MCF 10A (cell line): Measurements from ENCODE around the gene LELP1. TPM values are rescaled to one million over a fixed set of nuclear protein-coding genes. Genes with fewer than 3 reads are reported as not detected.
A peak's percentile ranks its signal among the peaks of the same experiment; 100 is the strongest.

Experiments used
- BruUV-seq: library from RNA; stranded (reverse); fragments of 400-500 nt; replicated peaks from 2 replicates; lab custom pipeline; 2021; lab: Mats Ljungman, UMichigan
- CTCF ChIA-PET: fragments of 300-600 bp; sonication (Branson Sonifier 250); formaldehyde crosslinking; extraction: SDS; loops from one replicate; lab custom pipeline; 2021; ENCODE audit warnings: antibody characterized with exemption, inconsistent platforms; lab: Yijun Ruan, JAX
- POLR2A ChIA-PET: fragments of 300-600, 350-650 bp; sonication (Branson Sonifier 250); formaldehyde crosslinking; extraction: SDS; loops from one replicate; lab custom pipeline; 2020; ENCODE audit warnings: antibody characterized with exemption, inconsistent platforms; lab: Yijun Ruan, JAX
- DNase-seq: peaks from one replicate; pipeline ENCODE4 v3.0.0-alpha.2; 2018; ENCODE audit not compliant: unreplicated experiment
- H3K27ac Mint-ChIP-seq: one replicate; pipeline ENCODE4 v1.8.0; 2022; ENCODE audit warnings: mild to moderate bottlenecking, low read depth, mixed read lengths; ENCODE audit not compliant: unreplicated experiment
- H3K27me3 Mint-ChIP-seq: one replicate; pipeline ENCODE4 v1.8.0; 2022; ENCODE audit warnings: mixed read lengths; ENCODE audit not compliant: insufficient read depth, unreplicated experiment
- H3K36me3 Mint-ChIP-seq: one replicate; pipeline ENCODE4 v1.8.0; 2022; ENCODE audit warnings: mild to moderate bottlenecking, moderate library complexity, mixed read lengths; ENCODE audit not compliant: insufficient read depth, unreplicated experiment
- H3K4me1 Mint-ChIP-seq: one replicate; pipeline ENCODE4 v1.8.0; 2022; ENCODE audit warnings: mixed read lengths; ENCODE audit not compliant: insufficient read depth, unreplicated experiment
- H3K4me3 Mint-ChIP-seq: one replicate; pipeline ENCODE4 v1.8.0; 2022; ENCODE audit warnings: mild to moderate bottlenecking, moderate library complexity, mixed read lengths; ENCODE audit not compliant: unreplicated experiment
- H3K9me3 Mint-ChIP-seq: one replicate; pipeline ENCODE4 v1.8.0; 2022; ENCODE audit warnings: mixed read lengths; ENCODE audit not compliant: unreplicated experiment
- CTCF ChIP-seq: fragments of 200-600 bp; IDR thresholded peaks from one replicate; pipeline ENCODE4 v1.8.0; 2022; ENCODE audit warnings: antibody characterized with exemption, mild to moderate bottlenecking; ENCODE audit not compliant: unreplicated experiment
- intact Hi-C: fragments of 100-400 bp; cut with micrococcal nuclease; formaldehyde crosslinking; loops from 2 replicates; pipeline ENCODE4 v1.14.1; 2022
- total RNA-seq: library from RNA; stranded (reverse); gene quantifications from 2 replicates; pipeline ENCODE4 v1.2.3, GENCODE V29; 2022

Gene LELP1
- total RNA-seq, 1 experiment from 2014 or later: not detected

DNA sequence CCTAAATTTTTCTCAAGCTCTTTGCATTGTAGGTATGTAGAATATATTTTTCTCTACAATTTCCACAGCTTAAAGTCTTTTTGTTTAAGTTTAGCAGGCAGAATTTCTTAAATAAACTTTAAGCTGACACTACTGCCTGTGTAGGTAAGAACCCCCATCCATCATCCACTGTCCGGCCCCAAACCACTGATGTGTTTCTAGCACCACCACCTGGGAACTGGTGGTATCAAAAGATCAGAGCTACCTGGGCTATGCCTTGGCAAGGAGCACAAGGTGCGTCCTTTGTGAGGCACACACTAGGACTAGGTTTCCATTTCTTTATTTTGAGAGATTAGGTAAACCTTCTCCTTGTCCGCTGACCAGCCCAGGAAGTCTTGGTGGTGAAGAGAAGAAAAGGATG lies 10.5 kb upstream of the LELP1 start:
- Mint-ChIP-seq H3K27me3 (peaks cover 27% of the 10 kb centered on the region), H3K36me3 (no peaks in the 10 kb centered on the region), H3K27ac (no peak overlapping the region), H3K9me3 (no peaks in the 10 kb centered on the region), H3K4me1 (peaks cover 8% of the 10 kb centered on the region), H3K4me3 (no peak overlapping the region)
- ChIA-PET CTCF (interaction anchor here (0.6 to 16.8 kb wide), 108 partner anchors 9 to 804 kb away, joined by 3 to 479 read pairs (median 5); partner anchors contain the start of genes IVL, LCE1B, LELP1 and PGLYRP4), POLR2A (interaction anchor here (0.6 to 2.4 kb wide), 14 partner anchors 28 to 322 kb away, joined by 3 to 15 read pairs (median 3); partner anchors contain the start of gene SPRR1A)
- BruUV-seq: no TSS peak
- intact Hi-C loops: loop anchor here (1.0 to 10.0 kb wide), 6 partner anchors 243 to 538 kb away; no protein-coding TSS in a partner anchor
- TF ChIP-seq CTCF: peak; percentile 98
- peak; percentile 77 for DNase-seq

- DNase-seq: no peak
- ChIA-PET POLR2A (interaction anchor here (1.0 kb wide), 1 partner anchor 40 kb away, joined by 3 read pairs; no protein-coding TSS in a partner anchor), CTCF (interaction anchor here (0.5 to 16.8 kb wide), 14 partner anchors 8 to 542 kb away, joined by 3 to 479 read pairs (median 33); partner anchors contain the start of genes IVL, LELP1, PRR9 and SMCP)
- no peak for TF ChIP-seq CTCF
- peaks cover 8% of the 10 kb centered on the region for H3K4me1 Mint-ChIP-seq
- no peaks in the 10 kb centered on the region for H3K9me3 Mint-ChIP-seq
- H3K27ac Mint-ChIP-seq: no peak overlapping the region
- peaks cover 41% of the 10 kb centered on the region for H3K27me3 Mint-ChIP-seq
- intact Hi-C loops: loop anchor here (10.0 kb wide), 1 partner anchor 430 kb away; no protein-coding TSS in a partner anchor
- no TSS peak for BruUV-seq
- no peak overlapping the region for H3K4me3 Mint-ChIP-seq
- no peaks in the 10 kb centered on the region for H3K36me3 Mint-ChIP-seq
These were observed 8.7 kb upstream of the LELP1 start for GRCh38 chr1:153194331-153195050.

- TF ChIP-seq CTCF: no peak
- POLR2A ChIA-PET: no interaction called here
- Mint-ChIP-seq H3K27me3 (peaks cover 41% of the 10 kb centered on the region), H3K4me1 (peaks cover 6% of the 10 kb centered on the region), H3K27ac (no peak overlapping the region), H3K36me3 (no peaks in the 10 kb centered on the region), H3K4me3 (no peak overlapping the region), H3K9me3 (no peaks in the 10 kb centered on the region)
- no peak for DNase-seq
- intact Hi-C loops: loop anchor here (10.0 kb wide), 1 partner anchor 430 kb away; no protein-coding TSS in a partner anchor
- no TSS peak for BruUV-seq
- CTCF ChIA-PET: interaction anchor here (0.6 to 16.8 kb wide), 8 partner anchors 28 to 542 kb away, joined by 3 to 479 read pairs (median 68); partner anchors contain the start of genes PRR9 and SMCP
These were observed 8.0 kb upstream of the LELP1 start for GRCh38 chr1:153195216-153195615.

GRCh38 chr1:153202006-153202405 lies 1.2 kb upstream of the LELP1 start:
- CTCF ChIA-PET: interaction anchor here (1.0 to 16.8 kb wide), 4 partner anchors 10 to 328 kb away, joined by 3 to 479 read pairs (median 22); partner anchors contain the start of gene SMCP
- Mint-ChIP-seq H3K36me3 (no peaks in the 10 kb centered on the region), H3K4me1 (no peaks in the 10 kb centered on the region), H3K27me3 (peaks cover 34% of the 10 kb centered on the region), H3K9me3 (no peaks in the 10 kb centered on the region), H3K27ac (no peak overlapping the region), H3K4me3 (no peak overlapping the region)
- no TSS peak for BruUV-seq
- POLR2A ChIA-PET: interaction anchor here (0.7 to 1.7 kb wide), 2 partner anchors 8 to 10 kb away, joined by 3 to 5 read pairs; no protein-coding TSS in a partner anchor
- TF ChIP-seq CTCF: no peak
- DNase-seq: no peak
- intact Hi-C loops: no loop called here
